Thoracic aorta (tissue), 2 donors: ENCODE data around the gene AMZ2. TPM values are rescaled to one million over a fixed set of nuclear protein-coding genes. Genes with fewer than 3 reads are reported as not detected.

ENCODE experiments used
- ATAC-seq: fragments of 150-250 bp; one replicate; pipeline ENCODE4 v1.8.0; 2017; ENCODE audit warnings: low read depth; ENCODE audit not compliant: insufficient number of reproducible peaks, low FRiP score
- DNase-seq: peaks from one replicate; pipeline ENCODE4 v3.0.0-alpha.2; 2020; ENCODE audit warnings: low spot score
- H3K27ac ChIP-seq, 2 donors: fragments of 200-600 bp; sonication (generic); 1 replicate in 1 of 2; 2 replicates in 1 of 2; pipeline ENCODE4 v1.5.1; 2016; ENCODE audit warnings: mild to moderate bottlenecking in 2 of 2, moderate library complexity in 2 of 2
- H3K27me3 ChIP-seq: fragments of 200-600 bp; sonication (generic); replicated peaks from 2 replicates; pipeline ENCODE4 v1.6.0; 2016; ENCODE audit warnings: mild to moderate bottlenecking; ENCODE audit not compliant: insufficient read depth
- H3K36me3 ChIP-seq: fragments of 200-600 bp; sonication (generic); one replicate; pipeline ENCODE4 v1.5.1; 2016
- H3K4me1 ChIP-seq, 2 donors: fragments of 200-600 bp; sonication (generic); 1 replicate in 1 of 2; 2 replicates in 1 of 2; pipeline versions ENCODE4 v1.5.1 to v1.6.0; 2016; ENCODE audit warnings: low read depth in 2 of 2, mild to moderate bottlenecking in 1 of 2; ENCODE audit not compliant: control insufficient read depth in 1 of 2
- H3K4me3 ChIP-seq: fragments of 200-600 bp; sonication (generic); 2 replicates; pipeline ENCODE4 v1.5.1; 2016; ENCODE audit warnings: mild to moderate bottlenecking
- H3K9me3 ChIP-seq: fragments of 200-600 bp; sonication (generic); 2 replicates; pipeline ENCODE4 v1.5.1; 2016
- CTCF ChIP-seq: fragments of 200-600 bp; sonication (generic); IDR thresholded peaks from one replicate; pipeline ENCODE4 v1.5.1; 2019; ENCODE audit warnings: antibody characterized with exemption
- total RNA-seq, 2 donors: library from RNA; depleted of rRNA; stranded (reverse); fragments of >200 nt; gene quantifications; one replicate each; pipeline versions ENCODE4 v1.1.0 to v1.2.3, GENCODE V29; 2016

AMZ2 gene
- total RNA-seq, 2 donors from 2014 or later = 28.7 to 42.6 TPM

GRCh38 chr17:68297195-68297594 is 49.4 kb downstream of the AMZ2 start:
- H3K9me3 ChIP-seq = no peaks in the 10 kb centered on the region
- no peaks in the 10 kb centered on the region for H3K36me3 ChIP-seq
- H3K27me3 ChIP-seq = no peaks in the 10 kb centered on the region
- no peak for ATAC-seq
- H3K27ac ChIP-seq = no peak overlapping the region
- TF ChIP-seq CTCF = no peak
- peaks cover 0 to 7% of the 10 kb centered on the region in 2 donors for H3K4me1 ChIP-seq
- no peak overlapping the region for H3K4me3 ChIP-seq
- DNase-seq = no peak

GRCh38 chr17:68298601-68299000 is 50.8 kb downstream of the AMZ2 start:
- no peaks in the 10 kb centered on the region for H3K9me3 ChIP-seq
- no peaks in the 10 kb centered on the region for H3K27me3 ChIP-seq
- no peak for DNase-seq
- ATAC-seq = no peak
- no peaks in the 10 kb centered on the region for H3K4me1 ChIP-seq
- no peaks in the 10 kb centered on the region for H3K36me3 ChIP-seq
- H3K4me3 ChIP-seq = no peak overlapping the region
- no peak overlapping the region for H3K27ac ChIP-seq
- no peak for TF ChIP-seq CTCF

GRCh38 chr17:68299817-68300216 is 52.0 kb downstream of the AMZ2 start:
- H3K27ac ChIP-seq = no peak overlapping the region
- no peaks in the 10 kb centered on the region for H3K36me3 ChIP-seq
- no peak overlapping the region for H3K4me3 ChIP-seq
- no peaks in the 10 kb centered on the region for H3K27me3 ChIP-seq
- DNase-seq = no peak
- H3K4me1 ChIP-seq = no peaks in the 10 kb centered on the region
- no peak for TF ChIP-seq CTCF
- H3K9me3 ChIP-seq = no peaks in the 10 kb centered on the region
- ATAC-seq = no peak

GRCh38 chr17:68301438-68301959 is 53.7 kb downstream of the AMZ2 start:
- no peak for TF ChIP-seq CTCF
- DNase-seq (no peak), ATAC-seq (no peak)
- H3K4me1 ChIP-seq = no peaks in the 10 kb centered on the region
- no peak overlapping the region for H3K27ac ChIP-seq
- H3K9me3 ChIP-seq = no peaks in the 10 kb centered on the region
- no peaks in the 10 kb centered on the region for H3K36me3 ChIP-seq
- no peaks in the 10 kb centered on the region for H3K27me3 ChIP-seq
- H3K4me3 ChIP-seq = no peak overlapping the region

GRCh38 chr17:68302066-68302564 is 54.3 kb downstream of the AMZ2 start:
- H3K27me3 ChIP-seq = no peaks in the 10 kb centered on the region
- ATAC-seq (no peak), DNase-seq (no peak)
- no peaks in the 10 kb centered on the region for H3K4me1 ChIP-seq
- H3K27ac ChIP-seq = no peak overlapping the region
- no peaks in the 10 kb centered on the region for H3K36me3 ChIP-seq
- no peak for TF ChIP-seq CTCF
- H3K4me3 ChIP-seq = no peak overlapping the region
- no peaks in the 10 kb centered on the region for H3K9me3 ChIP-seq
